IPS-15b (cell line): Measurements from ENCODE around the gene NEMF.
"Not testable (repeated sequence)": the region's sequence is repeated elsewhere in the genome, so short reads cannot be mapped to it uniquely, and the experiment has no call there.

Experiments used
- H3K27me3 ChIP-seq: one replicate; pipeline ENCODE4 v1.6.1; 2013; ENCODE audit warnings: low read length; ENCODE audit not compliant: control insufficient read depth, insufficient read depth
- H3K36me3 ChIP-seq: one replicate; pipeline ENCODE4 v1.6.1; 2013; ENCODE audit warnings: low read length; ENCODE audit not compliant: control insufficient read depth, insufficient read depth
- H3K4me1 ChIP-seq: one replicate; pipeline ENCODE4 v1.6.1; 2013; ENCODE audit warnings: mild to moderate bottlenecking, low read length; ENCODE audit not compliant: control insufficient read depth, insufficient read depth
- H3K4me3 ChIP-seq: one replicate; pipeline ENCODE4 v1.5.1; 2013; ENCODE audit warnings: low read depth, low read length
- H3K9ac ChIP-seq: one replicate; pipeline ENCODE4 v1.6.1; 2013; ENCODE audit warnings: low read depth, mild to moderate bottlenecking, low read length
- H3K9me3 ChIP-seq: one replicate; pipeline ENCODE4 v1.6.1; 2013; ENCODE audit warnings: mild to moderate bottlenecking, low read length; ENCODE audit not compliant: control insufficient read depth, insufficient read depth

Gene NEMF

GRCh38 chr14:49853158-49853477 lies 530 bp upstream of the NEMF start:
- H3K36me3 ChIP-seq, result peaks cover 3% of the 10 kb centered on the region
- peak overlapping the region; percentile 96 for H3K9ac ChIP-seq
- H3K27me3 ChIP-seq, result no peaks in the 10 kb centered on the region

DNA sequence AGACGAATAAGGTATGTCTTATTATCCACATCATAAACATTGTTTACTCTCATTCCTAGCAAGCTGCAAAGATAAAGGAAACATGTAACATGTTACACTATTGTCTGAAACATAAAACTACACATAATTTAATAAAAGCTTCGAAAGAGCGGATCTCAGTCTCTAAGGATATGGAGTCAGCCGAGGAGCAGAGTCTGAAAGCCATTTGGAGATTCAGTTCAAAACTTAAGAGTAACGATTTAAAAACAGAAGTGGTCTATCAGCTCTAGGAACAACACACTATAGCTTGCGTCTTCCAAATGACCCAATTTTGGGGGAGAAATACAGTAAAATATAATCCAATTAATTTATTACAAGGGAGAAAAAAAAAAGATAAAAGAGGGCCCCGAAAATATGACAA lies 775 bp downstream of the NEMF start:
- no peaks in the 10 kb centered on the region for H3K4me1 ChIP-seq

More at GRCh38 chr14:49853158-49853477, 530 bp upstream of the NEMF start:
- Histone ChIP-seq H3K4me1 (no peaks in the 10 kb centered on the region), H3K4me3 (peak overlapping the region; percentile 99), H3K9me3 (no peaks in the 10 kb centered on the region)

GRCh38 chr14:49849213-49849847 lies 3.3 kb downstream of the NEMF start:
- no peaks in the 10 kb centered on the region for H3K4me1 ChIP-seq
- H3K9ac ChIP-seq, result no peak overlapping the region
- no peaks in the 10 kb centered on the region for H3K27me3 ChIP-seq
- peaks cover 10% of the 10 kb centered on the region for H3K36me3 ChIP-seq
- no peak overlapping the region for H3K4me3 ChIP-seq
- H3K9me3 ChIP-seq, result no peaks in the 10 kb centered on the region

More for the DNA sequence above, 775 bp downstream of the NEMF start:
- peak overlapping the region; percentile 99 for H3K4me3 ChIP-seq
- H3K9ac ChIP-seq, result peak overlapping the region; percentile 96
- H3K9me3 ChIP-seq, result no peaks in the 10 kb centered on the region
- H3K36me3 ChIP-seq, result peaks cover 3% of the 10 kb centered on the region
- no peaks in the 10 kb centered on the region for H3K27me3 ChIP-seq

DNA sequence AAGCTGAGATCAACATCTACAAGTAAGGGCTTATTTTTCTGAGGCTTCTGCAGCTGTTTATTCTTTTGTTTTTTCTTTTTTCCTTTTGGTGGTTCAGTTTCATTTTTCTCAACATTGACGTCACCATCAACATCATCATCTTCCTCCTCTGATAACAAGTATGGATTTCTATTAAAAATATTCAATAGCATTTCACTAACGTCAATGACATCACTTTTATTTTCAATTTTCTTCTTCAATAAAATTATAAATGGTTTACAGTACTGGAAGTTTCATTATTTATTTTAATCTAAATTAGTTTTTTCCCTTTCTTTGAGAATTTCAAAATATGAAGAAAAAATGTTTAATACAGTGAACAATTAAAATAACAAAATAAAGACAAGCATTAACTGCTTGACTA lies 23.9 kb downstream of the NEMF start:
- H3K9ac ChIP-seq, result no peak overlapping the region
- no peaks in the 10 kb centered on the region for H3K27me3 ChIP-seq
- no peaks in the 10 kb centered on the region for H3K9me3 ChIP-seq
- H3K4me1 ChIP-seq, result no peaks in the 10 kb centered on the region
- peaks cover 11% of the 10 kb centered on the region for H3K36me3 ChIP-seq
- no peak overlapping the region for H3K4me3 ChIP-seq

- no peak overlapping the region for H3K4me3 ChIP-seq
- H3K36me3 ChIP-seq, result peaks cover 6% of the 10 kb centered on the region
Observed at GRCh38 chr14:49820176-49820575, 32.4 kb downstream of the NEMF start.

DNA sequence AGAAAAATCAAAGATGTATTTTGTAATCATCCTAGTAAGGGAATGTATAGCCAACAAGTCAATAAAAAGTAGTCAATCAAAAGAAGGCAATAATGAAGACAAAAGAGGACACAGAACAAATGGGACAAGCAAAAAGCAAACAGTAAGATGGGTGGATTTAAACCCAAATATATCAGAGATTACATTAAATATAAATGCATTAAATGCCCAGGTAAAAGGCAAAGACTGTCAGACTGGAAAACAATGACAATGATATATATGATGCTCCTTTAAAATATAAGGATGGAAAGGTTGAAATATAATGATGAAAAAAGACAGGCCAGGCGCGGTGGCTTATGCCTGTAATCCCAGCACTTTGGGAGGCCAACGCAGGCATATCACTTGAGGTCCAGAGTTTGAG lies 35.7 kb downstream of the NEMF start:
- Histone ChIP-seq H3K9me3 (no peaks in the 10 kb centered on the region), H3K27me3 (no peaks in the 10 kb centered on the region), H3K9ac (no peak overlapping the region), H3K4me1 (no peaks in the 10 kb centered on the region), H3K36me3 (peaks cover 3% of the 10 kb centered on the region), H3K4me3 (no peak overlapping the region)

More at GRCh38 chr14:49820176-49820575, 32.4 kb downstream of the NEMF start:
- H3K27me3 ChIP-seq, result no peaks in the 10 kb centered on the region
- no peaks in the 10 kb centered on the region for H3K4me1 ChIP-seq
- H3K9me3 ChIP-seq, result no peaks in the 10 kb centered on the region
- no peak overlapping the region for H3K9ac ChIP-seq

DNA sequence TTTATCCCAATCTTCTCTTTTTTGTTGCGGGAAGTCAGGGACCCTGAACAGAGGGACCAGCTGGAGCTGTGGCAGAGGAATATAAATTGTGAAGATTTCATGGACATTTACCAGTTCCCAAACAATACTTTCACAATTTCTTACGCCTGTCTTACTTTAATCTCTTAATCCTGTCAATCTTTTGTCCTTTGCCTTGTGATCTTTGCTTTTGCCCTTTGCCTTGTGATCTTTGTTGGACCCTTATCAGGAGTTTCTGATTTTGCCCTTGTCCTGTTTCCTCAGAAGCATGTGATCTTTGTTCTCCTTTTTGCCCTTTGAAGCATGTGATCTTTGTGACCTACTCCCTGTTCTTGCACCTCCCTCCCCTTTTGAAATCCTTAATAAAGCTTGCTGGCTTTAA lies 36.5 kb downstream of the NEMF start:
- H3K4me1 ChIP-seq, H3K27me3 ChIP-seq, H3K9me3 ChIP-seq, H3K4me3 ChIP-seq, H3K9ac ChIP-seq, H3K36me3 ChIP-seq: not testable (repeated sequence)

GRCh38 chr14:49808780-49809179 lies 43.8 kb downstream of the NEMF start:
- no peak overlapping the region for H3K9ac ChIP-seq
- H3K27me3 ChIP-seq, result no peaks in the 10 kb centered on the region
- H3K9me3 ChIP-seq, result no peaks in the 10 kb centered on the region
- H3K4me1 ChIP-seq, result peaks cover 4% of the 10 kb centered on the region
- H3K36me3 ChIP-seq, result peaks cover 10% of the 10 kb centered on the region
- H3K4me3 ChIP-seq, result no peak overlapping the region

DNA sequence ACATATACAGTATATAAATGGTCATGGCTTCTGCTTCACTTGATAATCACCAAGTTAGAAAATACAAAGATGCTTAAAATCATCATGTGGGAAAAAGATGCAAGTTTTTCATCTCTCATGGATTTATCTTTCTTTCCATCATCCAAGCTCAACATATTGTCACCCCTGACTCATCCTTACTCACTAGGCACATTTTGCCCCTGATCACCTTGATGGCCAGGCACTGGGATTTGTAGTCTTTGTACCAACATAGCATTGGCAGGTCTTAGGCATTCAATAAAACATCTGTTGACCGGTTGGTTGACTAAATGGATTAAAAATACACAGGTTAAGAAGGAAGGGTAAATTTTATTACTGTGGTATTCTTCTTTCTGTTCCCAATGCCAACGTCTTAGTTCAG lies 56.6 kb downstream of the NEMF start:
- Histone ChIP-seq H3K4me3 (no peak overlapping the region), H3K27me3 (no peaks in the 10 kb centered on the region), H3K9me3 (no peaks in the 10 kb centered on the region), H3K4me1 (no peaks in the 10 kb centered on the region), H3K9ac (no peak overlapping the region), H3K36me3 (peaks cover 33% of the 10 kb centered on the region)

DNA sequence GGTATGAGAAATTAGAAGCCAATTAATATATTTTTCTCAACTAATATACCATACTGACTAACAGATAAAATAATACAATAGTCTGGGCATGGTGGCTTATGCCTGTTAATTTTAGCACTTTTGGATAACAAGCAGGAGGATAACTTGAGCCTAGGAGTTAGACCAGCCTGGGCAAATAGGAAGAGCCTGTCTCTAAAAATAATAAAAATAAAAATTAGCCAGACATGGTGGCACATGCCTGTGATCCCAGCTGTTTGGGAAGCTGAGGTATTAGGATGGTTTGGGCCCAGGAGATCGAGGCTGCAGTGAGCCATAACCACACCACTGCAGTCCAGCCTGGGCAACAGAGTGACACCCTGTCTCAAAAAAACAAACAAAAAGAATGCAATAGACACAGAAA lies 60.0 kb downstream of the NEMF start:
- Histone ChIP-seq H3K27me3 (no peaks in the 10 kb centered on the region), H3K36me3 (peaks cover 21% of the 10 kb centered on the region), H3K4me1 (no peaks in the 10 kb centered on the region), H3K9me3 (no peaks in the 10 kb centered on the region), H3K4me3 (no peak overlapping the region), H3K9ac (no peak overlapping the region)

GRCh38 chr14:49786315-49786714 lies 66.3 kb downstream of the NEMF start:
- H3K4me1 ChIP-seq, result no peaks in the 10 kb centered on the region
- H3K27me3 ChIP-seq, result no peaks in the 10 kb centered on the region
- no peak overlapping the region for H3K9ac ChIP-seq
- no peaks in the 10 kb centered on the region for H3K9me3 ChIP-seq
- H3K36me3 ChIP-seq, result peaks cover 22% of the 10 kb centered on the region
- H3K4me3 ChIP-seq, result no peak overlapping the region

DNA sequence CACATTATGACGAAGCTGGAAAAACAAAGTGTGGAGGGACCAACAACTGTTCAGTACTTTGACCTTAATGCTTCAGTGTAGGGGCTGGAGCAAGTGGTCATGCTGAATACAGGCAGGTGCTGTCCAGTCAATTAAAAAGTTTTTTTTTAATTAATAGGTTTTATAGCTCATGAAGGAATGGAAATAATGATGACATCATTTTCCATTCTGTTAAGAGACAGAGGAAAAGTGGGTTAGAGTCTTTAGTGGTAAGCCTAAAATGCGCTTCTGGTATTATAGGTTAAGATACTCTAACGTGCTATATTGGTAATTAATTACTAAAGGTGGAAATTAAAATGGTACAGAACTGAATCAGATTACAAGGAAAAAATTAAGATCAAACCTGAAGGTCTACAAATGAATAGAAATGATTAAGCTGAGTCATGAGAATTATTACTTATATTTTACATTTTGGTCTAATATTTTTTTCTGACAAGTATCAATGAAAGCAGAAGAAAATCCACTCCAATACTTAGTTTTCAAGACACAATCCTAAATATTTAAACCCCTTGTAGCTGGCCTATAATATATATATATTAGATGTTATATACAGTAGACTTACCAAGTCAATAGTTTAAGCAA lies 69.1 kb downstream of the NEMF start:
- Histone ChIP-seq H3K9me3 (no peaks in the 10 kb centered on the region), H3K9ac (no peak overlapping the region), H3K4me1 (no peaks in the 10 kb centered on the region), H3K27me3 (no peaks in the 10 kb centered on the region), H3K4me3 (no peak overlapping the region), H3K36me3 (peaks cover 19% of the 10 kb centered on the region)
